ENCODE data around the gene SDHB.

Gene SDHB

GRCh38 chr1:17045634-17046333, 8.0 kb downstream of the SDHB start:
- Histone ChIP-seq H3K9ac (ENCODE audit: low read length) (peak overlapping the region; percentile 48), H3K9me2 (ENCODE audit: low read depth, low read length) (no peaks in the 10 kb centered on the region), H3K27me3 (ENCODE audit: insufficient read depth, low read length) (no peaks in the 10 kb centered on the region), H3K4me3 (ENCODE audit: low read depth, low read length, poor library complexity, severe bottlenecking) (peak overlapping the region; percentile 48), H3K79me2 (ENCODE audit: insufficient read depth, low read length) (peaks cover 7% of the 10 kb centered on the region; the same call in 1 of the 2 replicates), H3K9me3 (ENCODE audit: low read length) (no peaks in the 10 kb centered on the region), H3K4me1 (ENCODE audit: insufficient read depth, low read length, severe bottlenecking) (peaks cover 13% of the 10 kb centered on the region), H4K20me1 (ENCODE audit: insufficient read depth, low read length) (no peaks in the 10 kb centered on the region), H2AFZ (ENCODE audit: low read length) (no peak overlapping the region), H3K36me3 (ENCODE audit: insufficient read depth, low read length) (peaks cover 52% of the 10 kb centered on the region), H3K27ac (ENCODE audit: low read depth, low read length, poor library complexity, severe bottlenecking) (no peak overlapping the region), H3F3A (ENCODE audit: insufficient read depth, low read length) (no peaks in the 10 kb centered on the region), H3K4me2 (ENCODE audit: low read length) (peak overlapping the region; percentile 68)
- TF ChIP-seq, protein P1, sequence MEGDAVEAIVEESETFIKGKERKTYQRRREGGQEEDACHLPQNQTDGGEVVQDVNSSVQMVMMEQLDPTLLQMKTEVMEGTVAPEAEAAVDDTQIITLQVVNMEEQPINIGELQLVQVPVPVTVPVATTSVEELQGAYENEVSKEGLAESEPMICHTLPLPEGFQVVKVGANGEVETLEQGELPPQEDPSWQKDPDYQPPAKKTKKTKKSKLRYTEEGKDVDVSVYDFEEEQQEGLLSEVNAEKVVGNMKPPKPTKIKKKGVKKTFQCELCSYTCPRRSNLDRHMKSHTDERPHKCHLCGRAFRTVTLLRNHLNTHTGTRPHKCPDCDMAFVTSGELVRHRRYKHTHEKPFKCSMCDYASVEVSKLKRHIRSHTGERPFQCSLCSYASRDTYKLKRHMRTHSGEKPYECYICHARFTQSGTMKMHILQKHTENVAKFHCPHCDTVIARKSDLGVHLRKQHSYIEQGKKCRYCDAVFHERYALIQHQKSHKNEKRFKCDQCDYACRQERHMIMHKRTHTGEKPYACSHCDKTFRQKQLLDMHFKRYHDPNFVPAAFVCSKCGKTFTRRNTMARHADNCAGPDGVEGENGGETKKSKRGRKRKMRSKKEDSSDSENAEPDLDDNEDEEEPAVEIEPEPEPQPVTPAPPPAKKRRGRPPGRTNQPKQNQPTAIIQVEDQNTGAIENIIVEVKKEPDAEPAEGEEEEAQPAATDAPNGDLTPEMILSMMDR (IDR thresholded peaks at IDR 0.05; ENCODE audit: low read length) = peak; percentile 77
- TF ChIP-seq EZH2 (IDR thresholded peaks at IDR 0.05; ENCODE audit: borderline replicate concordance, low read length) = no peak

- H3K9me2 ChIP-seq (ENCODE audit: low read depth, low read length) = no peaks in the 10 kb centered on the region
- no peak overlapping the region for H3K9ac ChIP-seq (ENCODE audit: low read length)
- H3K4me2 ChIP-seq (ENCODE audit: low read length) = no peak overlapping the region
- H3F3A ChIP-seq (ENCODE audit: insufficient read depth, low read length) = no peaks in the 10 kb centered on the region
- no peak overlapping the region for H3K27ac ChIP-seq (ENCODE audit: low read depth, low read length, poor library complexity, severe bottlenecking)
- no peaks in the 10 kb centered on the region for H4K20me1 ChIP-seq (ENCODE audit: insufficient read depth, low read length)
- H3K79me2 ChIP-seq (ENCODE audit: insufficient read depth, low read length) = 0 out of 2 replicates have a peak, but pooled peaks cover 3% of the 10 kb centered on the region
- no peaks in the 10 kb centered on the region for H3K9me3 ChIP-seq (ENCODE audit: low read length)
- peaks cover 52% of the 10 kb centered on the region for H3K36me3 ChIP-seq (ENCODE audit: insufficient read depth, low read length)
- no peak overlapping the region for H3K4me3 ChIP-seq (ENCODE audit: low read depth, low read length, poor library complexity, severe bottlenecking)
- no peak overlapping the region for H2AFZ ChIP-seq (ENCODE audit: low read length)
- peaks cover 13% of the 10 kb centered on the region for H3K4me1 ChIP-seq (ENCODE audit: insufficient read depth, low read length, severe bottlenecking)
- no peaks in the 10 kb centered on the region for H3K27me3 ChIP-seq (ENCODE audit: insufficient read depth, low read length)
- TF ChIP-seq EZH2 (IDR thresholded peaks at IDR 0.05; ENCODE audit: borderline replicate concordance, low read length) = no peak
- TF ChIP-seq, protein P1 (IDR thresholded peaks at IDR 0.05; ENCODE audit: low read length) = no peak
Measured at GRCh38 chr1:17045150-17045549, 8.7 kb downstream of the SDHB start.

GRCh38 chr1:17043676-17044075, 10.2 kb downstream of the SDHB start:
- no peak overlapping the region for H2AFZ ChIP-seq (ENCODE audit: low read length)
- no peak overlapping the region for H3K27ac ChIP-seq (ENCODE audit: low read depth, low read length, poor library complexity, severe bottlenecking)

More at GRCh38 chr1:17043676-17044075, 10.2 kb downstream of the SDHB start:
- H3K36me3 ChIP-seq (ENCODE audit: insufficient read depth, low read length) = peaks cover 57% of the 10 kb centered on the region
- H3K4me3 ChIP-seq (ENCODE audit: low read depth, low read length, poor library complexity, severe bottlenecking) = no peak overlapping the region
- peaks cover 13% of the 10 kb centered on the region for H3K4me1 ChIP-seq (ENCODE audit: insufficient read depth, low read length, severe bottlenecking)
- H3K27me3 ChIP-seq (ENCODE audit: insufficient read depth, low read length) = no peaks in the 10 kb centered on the region
- H3K9me2 ChIP-seq (ENCODE audit: low read depth, low read length) = no peaks in the 10 kb centered on the region
- H3K4me2 ChIP-seq (ENCODE audit: low read length) = no peak overlapping the region
- no peak overlapping the region for H3K9ac ChIP-seq (ENCODE audit: low read length)
- no peaks in the 10 kb centered on the region for H4K20me1 ChIP-seq (ENCODE audit: insufficient read depth, low read length)
- H3K79me2 ChIP-seq (ENCODE audit: insufficient read depth, low read length) = 0 out of 2 replicates have a peak, but pooled peaks cover 3% of the 10 kb centered on the region
- TF ChIP-seq EZH2 (IDR thresholded peaks at IDR 0.05; ENCODE audit: borderline replicate concordance, low read length) = no peak
- TF ChIP-seq, protein P1 (IDR thresholded peaks at IDR 0.05; ENCODE audit: low read length) = no peak
- H3F3A ChIP-seq (ENCODE audit: insufficient read depth, low read length) = no peaks in the 10 kb centered on the region
- no peaks in the 10 kb centered on the region for H3K9me3 ChIP-seq (ENCODE audit: low read length)
